Pancreas (tissue), 10 donors: Measurements from ENCODE around the gene LMO1. TPM values are rescaled to one million over a fixed set of nuclear protein-coding genes. Genes with fewer than 3 reads are reported as not detected.

Source experiments
- ATAC-seq, 4 donors: fragments of 200-7000 bp; cut with Tn5 transposase; one replicate each; pipeline versions ENCODE4 v1.8.0 to v1.9.1; 2020; ENCODE audit warnings: mild to moderate bottlenecking in 4 of 4, moderate library complexity in 4 of 4
- DNase-seq, 6 donors: peaks; one replicate each; pipeline ENCODE4 v3.0.0-alpha.2; 2020
- FAIRE-seq: peaks from 2 replicates; lab custom pipeline; 2012; peaks lifted over from hg19 to GRCh38; lab: Jason Lieb, UNC
- H3K27ac ChIP-seq, 4 donors: fragments of 200-600 bp; sonication (generic); 1 replicate in 3 of 4; 2 replicates in 1 of 4; pipeline versions ENCODE4 v1.5.0 to v1.8.0; 2020
- H3K27me3 ChIP-seq, 4 donors: fragments of 200-600 bp; one replicate each; pipeline ENCODE4 v1.8.0; 2021
- H3K36me3 ChIP-seq, 3 donors: fragments of 200-600 bp; sonication (generic) in 1 of 3; one replicate each; pipeline versions ENCODE4 v1.5.0 to v1.8.0; 2020 to 2021
- H3K4me1 ChIP-seq, 3 donors: fragments of 200-600 bp; one replicate each; pipeline ENCODE4 v1.8.0; 2021
- H3K4me3 ChIP-seq, 4 donors: fragments of 200-600 bp; sonication (generic) in 2 of 4; one replicate each; pipeline versions ENCODE4 v1.5.0 to v1.8.0; 2020 to 2021
- H3K9me3 ChIP-seq, 4 donors: fragments of 200-600 bp; one replicate each; pipeline ENCODE4 v1.8.0; 2021
- CTCF ChIP-seq, 4 donors: fragments of 200-600 bp; sonication (generic) in 3 of 4; IDR thresholded peaks; one replicate each; pipeline versions ENCODE4 v1.5.0 to v1.8.0; 2021; ENCODE audit warnings: antibody characterized with exemption in 4 of 4
- WGBS, 2 donors: extraction: QIAGEN DNeasy Blood & Tissue Kit; methylation state at CpG; one replicate each; pipeline ENCODE4 v1.1.7; 2013; 5-methylcytosine and 5-hydroxymethylcytosine counted together
- intact Hi-C, 3 donors: fragments of 100-400 bp; cut with DNase I; formaldehyde crosslinking; loops; one replicate each; pipeline versions ENCODE4 v1.11.1 to v1.14.2; 2022
- polyA plus RNA-seq, 2 donors: library from polyadenylated mRNA; stranded (reverse); fragments of 200-250 nt; gene quantifications; one replicate each; pipeline ENCODE4 v1.2.3, GENCODE V29; 2013
- total RNA-seq, 6 donors: library from RNA; stranded (reverse); fragmentation: NEBNext Ultra II Directional in 4 of 6; extraction: Animal tissue kit (Norgen Biotek cat#: 25700) in 4 of 6; gene quantifications; one replicate each; pipeline versions ENCODE4 v1.2.1 to v1.2.4, GENCODE V29; 2021 to 2023
- donor health status: healthy with polysubstance abuse.
- donor health status: DM: no; HTN: no; CAD: no; lungs with moderate emphysema.
- donor health status: DM: no; HTN: no; CAD: no.
- donor health status: control.
- donor health status: control.
- donor health status: Bipolar disorder and iron deficiency.
- donor health status: DM: yes; HTN: yes; CAD: no.
- donor health status: DM: no; HTN: no; CAD: no.
- donor health status: DM: no; HTN: no; CAD: no.
- donor health status: DM: yes; HTN: yes; CAD: no.

The LMO1 gene
- total and polyA plus RNA-seq, 8 donors = 0.14 to 6.8 (median 0.61) TPM

DNA sequence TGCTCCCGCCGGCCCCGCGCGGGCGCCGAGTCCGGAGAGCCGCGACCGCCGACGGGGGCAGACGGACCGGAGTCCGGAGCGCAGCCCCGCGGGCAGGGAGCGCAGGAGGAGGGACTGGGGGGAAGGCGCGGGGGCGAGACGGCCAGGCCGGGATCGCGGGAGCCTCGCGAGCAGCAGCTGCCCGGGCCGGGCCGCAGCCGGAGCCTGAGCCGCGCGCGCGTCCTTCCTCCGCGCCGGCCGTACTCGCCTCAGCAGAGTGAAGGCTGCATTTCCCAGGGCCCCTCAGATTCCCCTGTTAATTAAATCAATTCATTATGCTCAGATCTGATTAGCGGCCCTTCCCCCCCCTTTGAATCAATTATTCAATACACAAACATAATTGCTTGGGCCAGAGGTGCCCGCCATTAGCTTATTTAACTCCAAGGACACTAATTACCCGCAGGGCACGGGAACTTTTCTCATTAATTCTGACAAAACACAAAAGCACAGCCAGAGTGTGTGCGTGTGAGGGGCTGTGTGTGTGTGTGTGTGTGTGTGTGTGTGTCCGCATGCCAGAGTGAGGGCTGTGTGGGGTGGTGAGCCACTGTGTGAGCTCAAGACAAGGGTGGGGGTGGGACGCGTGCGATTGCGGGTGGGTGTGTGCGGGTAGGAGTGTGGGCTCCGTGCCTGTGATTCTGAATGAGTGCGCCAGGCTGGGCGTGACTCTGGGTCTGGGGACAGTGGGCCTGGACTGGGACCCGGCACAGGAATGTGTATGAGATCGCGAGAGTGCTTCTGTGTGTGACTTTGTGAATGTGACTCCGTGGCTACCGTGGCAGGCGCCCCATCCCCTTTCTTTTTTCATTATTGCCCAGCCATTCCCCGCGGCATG, 5.1 kb upstream of the LMO1 start:
- no peak for TF ChIP-seq CTCF (IDR thresholded peaks at IDR 0.05)
- ATAC-seq (peak; percentile 18 to 43 (median 36)), FAIRE-seq (no peak), DNase-seq (peak in 1 of 6 donors; percentile 64)
- no peaks in the 10 kb centered on the region for H3K36me3 ChIP-seq
- no peaks in the 10 kb centered on the region for H3K9me3 ChIP-seq
- H3K4me3 ChIP-seq = peak overlapping the region; percentile 33 to 57 (median 44)
- WGBS, 2 donors = 14 to 21% methylated on average over 63 to 65 of the region's 65 CpGs
- H3K27ac ChIP-seq = no peak overlapping the region
- H3K27me3 ChIP-seq = peaks cover 0 to 25% (median 0%) of the 10 kb centered on the region in 4 donors
- peaks cover 0 to 3% (median 0%) of the 10 kb centered on the region in 3 donors for H3K4me1 ChIP-seq
- intact Hi-C loops = no loop called here

DNA sequence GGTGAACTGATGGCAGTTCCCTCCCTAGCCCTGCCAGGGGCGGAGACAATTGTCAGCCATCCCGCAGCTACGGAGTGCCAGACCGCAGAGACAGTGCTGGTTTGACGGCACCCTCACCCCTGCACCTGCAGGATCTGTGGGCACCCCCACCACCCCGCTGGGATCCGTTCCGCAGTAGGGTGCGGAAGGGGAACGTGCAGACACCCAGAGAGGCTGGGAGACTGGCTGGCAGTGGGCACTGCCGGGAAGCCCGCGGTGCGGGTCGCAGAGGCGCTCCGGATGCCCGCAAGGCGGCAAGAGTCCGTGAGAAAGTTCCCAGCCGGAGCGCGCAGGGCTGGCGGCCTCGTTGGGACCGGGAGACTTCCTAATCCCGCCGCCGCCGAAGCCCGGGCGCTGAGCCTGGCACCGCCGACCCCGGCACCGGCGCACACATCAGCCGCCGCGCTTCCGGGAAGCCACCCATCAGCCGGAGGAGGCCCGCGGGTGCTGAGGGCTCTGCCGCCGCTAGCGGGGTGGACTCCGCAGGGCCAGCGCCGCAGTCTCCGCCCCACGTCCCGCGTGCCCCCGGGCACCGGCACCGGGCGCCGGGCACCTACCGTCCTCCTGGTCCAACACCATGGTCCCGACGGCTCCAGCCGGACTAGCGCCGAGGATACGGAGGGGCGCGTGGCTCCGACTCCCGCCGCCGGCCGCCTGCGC, 4.3 kb upstream of the LMO1 start:
- intact Hi-C loops = no loop called here
- peak overlapping the region; percentile 33 to 57 (median 44) for H3K4me3 ChIP-seq
- H3K4me1 ChIP-seq = peaks cover 0 to 11% (median 5%) of the 10 kb centered on the region in 3 donors
- peak in 4 of 6 donors; percentile 29 to 75 (median 52) for DNase-seq
- no peaks in the 10 kb centered on the region for H3K9me3 ChIP-seq
- TF ChIP-seq CTCF (IDR thresholded peaks at IDR 0.05) = no peak
- no peaks in the 10 kb centered on the region for H3K36me3 ChIP-seq
- peaks cover 0 to 25% (median 0%) of the 10 kb centered on the region in 4 donors for H3K27me3 ChIP-seq
- 2 to 3% methylated on average over 62 to 74 of the region's 74 CpGs for WGBS, 2 donors
- no peak overlapping the region for H3K27ac ChIP-seq
- ATAC-seq = peak; percentile 44 to 64 (median 52)
- FAIRE-seq = no peak

- DNase-seq (peak in 1 of 6 donors; percentile 43), ATAC-seq (no peak), FAIRE-seq (no peak)
- Histone ChIP-seq H3K9me3 (no peaks in the 10 kb centered on the region), H3K27ac (no peak overlapping the region), H3K4me3 (no peak overlapping the region), H3K4me1 (peaks cover 0 to 11% (median 7%) of the 10 kb centered on the region in 3 donors), H3K36me3 (no peaks in the 10 kb centered on the region), H3K27me3 (peaks cover 0 to 25% (median 0%) of the 10 kb centered on the region in 4 donors)
- no peak for TF ChIP-seq CTCF (IDR thresholded peaks at IDR 0.05)
- intact Hi-C loops = no loop called here
- 83 to 91% methylated on average over 5 of the region's 5 CpGs for WGBS, 2 donors
Observed at GRCh38 chr11:8267280-8267679, 3.6 kb upstream of the LMO1 start.

- FAIRE-seq (no peak), DNase-seq (peak in 1 of 6 donors; percentile 21), ATAC-seq (no peak)
- Histone ChIP-seq H3K9me3 (no peaks in the 10 kb centered on the region), H3K36me3 (no peaks in the 10 kb centered on the region), H3K27me3 (peaks cover 0 to 30% (median 0%) of the 10 kb centered on the region in 4 donors), H3K4me3 (no peak overlapping the region), H3K27ac (no peak overlapping the region), H3K4me1 (peaks cover 0 to 11% (median 8%) of the 10 kb centered on the region in 3 donors)
- TF ChIP-seq CTCF (IDR thresholded peaks at IDR 0.05) = no peak
- intact Hi-C loops = no loop called here
- WGBS, 2 donors = 84 to 87% methylated on average over 11 of the region's 11 CpGs
Observed at GRCh38 chr11:8266246-8267241, 2.9 kb upstream of the LMO1 start.
